ENCODE results near the gene NEK3. TPM values are rescaled to one million over a fixed set of nuclear protein-coding genes. Genes with fewer than 3 reads are reported as not detected.

The NEK3 gene, protein sequence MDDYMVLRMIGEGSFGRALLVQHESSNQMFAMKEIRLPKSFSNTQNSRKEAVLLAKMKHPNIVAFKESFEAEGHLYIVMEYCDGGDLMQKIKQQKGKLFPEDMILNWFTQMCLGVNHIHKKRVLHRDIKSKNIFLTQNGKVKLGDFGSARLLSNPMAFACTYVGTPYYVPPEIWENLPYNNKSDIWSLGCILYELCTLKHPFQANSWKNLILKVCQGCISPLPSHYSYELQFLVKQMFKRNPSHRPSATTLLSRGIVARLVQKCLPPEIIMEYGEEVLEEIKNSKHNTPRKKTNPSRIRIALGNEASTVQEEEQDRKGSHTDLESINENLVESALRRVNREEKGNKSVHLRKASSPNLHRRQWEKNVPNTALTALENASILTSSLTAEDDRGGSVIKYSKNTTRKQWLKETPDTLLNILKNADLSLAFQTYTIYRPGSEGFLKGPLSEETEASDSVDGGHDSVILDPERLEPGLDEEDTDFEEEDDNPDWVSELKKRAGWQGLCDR
- total RNA-seq, result 7.5 and 10.0 TPM in 2 replicates

DNA sequence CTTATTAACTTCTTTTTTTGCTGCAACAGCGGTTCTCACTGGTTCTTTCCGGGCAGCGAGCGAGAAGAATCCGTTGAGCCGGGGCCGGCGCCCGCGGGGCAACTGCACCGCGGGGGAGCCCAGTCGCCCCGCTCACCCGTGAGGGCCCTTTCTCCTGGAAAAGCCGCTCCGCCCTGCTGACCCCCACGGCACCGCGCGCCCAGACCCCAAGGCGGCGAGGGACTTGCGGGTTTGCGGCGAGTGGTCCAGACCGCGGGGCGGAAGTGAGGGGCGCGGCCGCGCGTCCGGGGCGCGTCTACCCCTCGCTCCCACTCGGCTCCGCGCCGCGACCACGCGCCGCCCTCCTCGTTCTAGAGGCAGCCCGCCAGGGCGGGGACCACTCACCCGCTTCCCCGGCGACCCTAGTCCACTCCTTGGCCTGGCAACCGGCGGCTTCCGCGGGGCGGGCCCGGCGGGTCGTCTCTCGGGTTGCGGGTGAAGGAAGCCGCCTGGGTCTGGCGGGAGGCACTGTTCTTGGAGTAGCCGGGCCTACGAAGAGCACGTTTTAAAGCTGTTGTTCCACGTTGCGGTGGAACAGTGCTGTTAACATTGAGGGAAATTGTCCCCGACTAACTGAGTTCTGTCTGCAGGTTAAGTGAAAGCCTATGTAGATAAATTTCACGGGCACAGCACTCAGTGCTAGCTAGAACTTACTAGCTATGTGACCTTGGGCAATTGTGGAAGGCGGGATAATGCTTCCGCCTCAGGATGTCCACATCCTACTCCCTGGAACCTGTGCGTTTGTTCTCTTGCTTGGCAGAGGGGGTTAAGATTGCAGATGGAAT lies at the start of gene NEK3:
NEK3 (minus strand) TSS at position 439 of the 824 bp plus-strand sequence. CDS start 3,406 bp downstream, outside the sequence.

DNA sequence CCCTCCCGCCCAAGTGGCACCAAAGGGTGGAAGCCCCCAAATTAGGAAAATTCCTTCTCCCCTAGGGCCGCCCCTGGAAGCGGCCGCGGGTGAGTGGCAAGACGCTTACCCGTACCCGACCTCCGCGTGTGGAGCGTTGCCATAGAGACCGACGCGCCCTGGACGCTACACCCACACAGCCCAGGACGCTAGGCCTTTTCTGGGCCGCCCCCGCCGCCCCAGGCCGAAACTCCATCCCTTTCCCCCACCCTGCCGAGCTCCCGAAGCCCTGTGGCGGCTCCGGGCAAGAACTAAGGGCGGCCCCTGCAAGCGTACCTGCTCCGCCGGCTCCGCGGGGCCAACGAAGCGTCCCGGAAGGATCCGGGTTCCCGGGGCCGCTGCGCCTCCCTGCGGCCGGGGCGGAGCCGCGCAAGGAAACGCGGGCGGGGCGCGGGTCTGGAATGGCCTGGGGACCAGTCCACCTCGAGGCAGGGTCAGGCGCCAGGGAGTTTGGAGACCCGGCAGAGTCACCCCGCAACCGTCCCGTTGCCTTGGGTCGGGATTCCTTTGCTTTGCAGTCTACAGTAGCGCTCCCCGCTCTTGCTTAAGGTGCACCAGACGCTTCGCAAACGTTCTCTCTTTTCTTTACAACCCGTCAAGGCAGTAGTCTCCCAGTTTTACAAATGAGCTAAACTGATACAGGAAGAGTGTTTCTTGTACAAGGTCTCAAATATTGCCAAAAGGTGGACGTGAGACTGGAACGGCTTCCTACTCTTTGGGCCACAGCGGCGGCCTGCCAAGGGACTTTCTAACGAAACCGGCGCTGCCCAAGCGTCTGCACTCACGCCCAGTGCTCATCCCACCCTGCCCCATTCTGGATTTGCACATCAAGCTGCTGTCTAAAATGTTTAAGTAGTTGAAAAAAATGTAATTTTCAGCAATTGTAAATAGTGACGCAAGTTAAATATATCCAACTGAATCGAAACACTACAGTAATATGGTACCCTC lies 30.4 kb downstream of the NEK3 start, which contains the start of gene NEK5:
NEK5 (minus strand) TSS at position 360 of the 987 bp plus-strand sequence. CDS start 1,591 bp downstream, outside the sequence.

Other genes starting within 250 kb of the NEK3 start
- gene ATP7B, start 148.1 kb downstream of the NEK3 start, total RNA-seq, result 1.1 and 2.3 TPM in 2 replicates
- 16.5 and 22.3 TPM in 2 replicates for gene ALG11, start 147.2 kb downstream of the NEK3 start, total RNA-seq
- gene UTP14C, start 134.9 kb downstream of the NEK3 start, total RNA-seq, result 14.6 and 15.9 TPM in 2 replicates
- gene NEK5, start 30.5 kb downstream of the NEK3 start, total RNA-seq, result 0.28 and 0.83 TPM in 2 replicates
- gene THSD1, start 246.6 kb upstream of the NEK3 start, total RNA-seq, result 5.0 and 5.3 TPM in 2 replicates